Keratinocyte (primary cell): ENCODE results near the gene TNNT3. TPM values are rescaled to one million over a fixed set of nuclear protein-coding genes. Genes with fewer than 3 reads are reported as not detected.

ENCODE experiments used
- DNase-seq: peaks from one replicate; pipeline ENCODE4 v3.0.0-alpha.2; 2011; ENCODE audit warnings: low read depth, missing footprints, low spot score
- FAIRE-seq: peaks from 2 replicates; lab custom pipeline; 2011; peaks lifted over from hg19 to GRCh38; lab: Jason Lieb, UNC
- H2AFZ ChIP-seq: 2 replicates; pipeline ENCODE4 v1.6.0; 2012; ENCODE audit warnings: low read length, control low read depth, inconsistent platforms; ENCODE audit not compliant: control insufficient read depth
- H3K27ac ChIP-seq: 2 replicates; pipeline ENCODE4 v1.5.1; 2011; ENCODE audit warnings: low read length; ENCODE audit not compliant: control insufficient read depth, insufficient read depth
- H3K27me3 ChIP-seq: 3 replicates; pipeline ENCODE4 v1.6.0; 2011; ENCODE audit warnings: low read length; ENCODE audit not compliant: control insufficient read depth, insufficient read depth; ENCODE audit errors: extremely low read depth
- H3K36me3 ChIP-seq, 2 experiments: 2 replicates in 1 of 2; 3 replicates in 1 of 2; pipeline ENCODE4 v1.5.1; 2011; ENCODE audit warnings: low read length in 2 of 2, mild to moderate bottlenecking in 1 of 2; ENCODE audit not compliant: control insufficient read depth in 2 of 2, insufficient read depth in 2 of 2; ENCODE audit errors: extremely low read depth in 1 of 2
- H3K4me1 ChIP-seq: 3 replicates; pipeline ENCODE4 v1.5.1; 2011; ENCODE audit warnings: low read length; ENCODE audit not compliant: control insufficient read depth, insufficient read depth; ENCODE audit errors: extremely low read depth
- H3K4me2 ChIP-seq: 3 replicates; pipeline ENCODE4 v1.6.0; 2011; ENCODE audit warnings: low read depth, low read length; ENCODE audit not compliant: control insufficient read depth, insufficient read depth; ENCODE audit errors: extremely low read depth
- H3K4me3 ChIP-seq, 3 experiments: fragments of 200-600 bp in 1 of 3; sonication (generic) in 1 of 3; 2 replicates in 2 of 3; 3 replicates in 1 of 3; pipeline ENCODE4 v1.5.1; 2011 to 2016; ENCODE audit warnings: low read length in 3 of 3, mild to moderate bottlenecking in 3 of 3, control low read depth in 2 of 3, inconsistent platforms in 1 of 3, low read depth in 1 of 3, mixed read lengths in 1 of 3, mixed run types in 1 of 3, moderate library complexity in 1 of 3; ENCODE audit not compliant: control insufficient read depth in 2 of 3, insufficient read depth in 2 of 3; ENCODE audit errors: extremely low read depth in 1 of 3
- H3K79me2 ChIP-seq: 2 replicates; pipeline ENCODE4 v1.6.0; 2012; ENCODE audit warnings: low read length; ENCODE audit not compliant: control insufficient read depth, insufficient read depth
- H3K9ac ChIP-seq: 3 replicates; pipeline ENCODE4 v1.6.0; 2011; ENCODE audit warnings: low read length; ENCODE audit not compliant: control insufficient read depth, insufficient read depth; ENCODE audit errors: extremely low read depth
- H3K9me1 ChIP-seq: 3 replicates; pipeline ENCODE4 v1.6.0; 2011; ENCODE audit warnings: low read length; ENCODE audit not compliant: control insufficient read depth, insufficient read depth; ENCODE audit errors: extremely low read depth
- H3K9me3 ChIP-seq: 2 replicates; pipeline ENCODE4 v1.5.1; 2012; ENCODE audit warnings: low read depth, low read length; ENCODE audit not compliant: control insufficient read depth
- H4K20me1 ChIP-seq: 3 replicates; pipeline ENCODE4 v1.6.0; 2011; ENCODE audit warnings: low read length; ENCODE audit not compliant: control insufficient read depth, insufficient read depth; ENCODE audit errors: extremely low read depth
- EZH2 ChIP-seq: IDR thresholded peaks from one replicate; pipeline ENCODE4 v1.6.1; 2012; ENCODE audit warnings: inconsistent platforms, mild to moderate bottlenecking, low read length, moderate library complexity
- dilution Hi-C: fragments of 300-500 bp; cut with MboI; formaldehyde crosslinking; loops from one replicate; pipeline ENCODE4 v1.7.0; 2020; ENCODE audit warnings: low sequenced_read_pairs; ENCODE audit not compliant: extremely low pct_ligation_motif_present
- polyA plus RNA-seq, 5 experiments: library from polyadenylated mRNA; depleted of rRNA in 3 of 5; stranded (reverse) in 3 of 5; stranded (forward) in 1 of 5; unstranded in 1 of 5; fragments of >200 nt; gene quantifications; 1 replicate in 1 of 5; 2 replicates in 3 of 5; 3 replicates in 1 of 5; pipeline versions ENCODE4 v1.2.1 to v1.2.3, GENCODE V29; 2011 to 2012; ENCODE audit warnings: missing spikeins in 2 of 5, low read depth in 1 of 5, low replicate concordance in 1 of 5
- TF ChIP-seq, protein P1 (sequence below), 3 experiments: IDR thresholded peaks in 1 of 3; conservative IDR thresholded peaks in 1 of 3; optimal IDR thresholded peaks in 1 of 3; 2 replicates in 2 of 3; 3 replicates in 1 of 3; pipeline versions ENCODE3 to v1.5.1; 2011; ENCODE audit warnings: low read length in 3 of 3, mild to moderate bottlenecking in 3 of 3, moderate library complexity in 2 of 3, control low read depth in 1 of 3, inconsistent platforms in 1 of 3; ENCODE audit not compliant: insufficient read depth in 2 of 3; ENCODE audit errors: extremely low read depth in 1 of 3

Gene TNNT3
- polyA plus RNA-seq, 1 donor (not counting 4 experiments of a cell fraction or from before 2014, with no cell fraction given), result 0.09 TPM

GRCh38 chr11:1899686-1900085 lies 19.8 kb upstream of the TNNT3 start:
- Histone ChIP-seq H3K9me3 (no peaks in the 10 kb centered on the region), H3K79me2 (no peaks in the 10 kb centered on the region), H3K27me3 (no peaks in the 10 kb centered on the region), H3K27ac (no peak overlapping the region), H2AFZ (no peak overlapping the region), H3K9ac (no peak overlapping the region), H3K36me3 (no peaks in the 10 kb centered on the region), H3K4me1 (no peaks in the 10 kb centered on the region), H4K20me1 (no peaks in the 10 kb centered on the region), H3K4me3 (no peak overlapping the region), H3K9me1 (no peaks in the 10 kb centered on the region), H3K4me2 (no peak overlapping the region)
- DNase-seq, result no peak
- no peak for FAIRE-seq
- dilution Hi-C loops, result no loop called here
- TF ChIP-seq, protein P1, sequence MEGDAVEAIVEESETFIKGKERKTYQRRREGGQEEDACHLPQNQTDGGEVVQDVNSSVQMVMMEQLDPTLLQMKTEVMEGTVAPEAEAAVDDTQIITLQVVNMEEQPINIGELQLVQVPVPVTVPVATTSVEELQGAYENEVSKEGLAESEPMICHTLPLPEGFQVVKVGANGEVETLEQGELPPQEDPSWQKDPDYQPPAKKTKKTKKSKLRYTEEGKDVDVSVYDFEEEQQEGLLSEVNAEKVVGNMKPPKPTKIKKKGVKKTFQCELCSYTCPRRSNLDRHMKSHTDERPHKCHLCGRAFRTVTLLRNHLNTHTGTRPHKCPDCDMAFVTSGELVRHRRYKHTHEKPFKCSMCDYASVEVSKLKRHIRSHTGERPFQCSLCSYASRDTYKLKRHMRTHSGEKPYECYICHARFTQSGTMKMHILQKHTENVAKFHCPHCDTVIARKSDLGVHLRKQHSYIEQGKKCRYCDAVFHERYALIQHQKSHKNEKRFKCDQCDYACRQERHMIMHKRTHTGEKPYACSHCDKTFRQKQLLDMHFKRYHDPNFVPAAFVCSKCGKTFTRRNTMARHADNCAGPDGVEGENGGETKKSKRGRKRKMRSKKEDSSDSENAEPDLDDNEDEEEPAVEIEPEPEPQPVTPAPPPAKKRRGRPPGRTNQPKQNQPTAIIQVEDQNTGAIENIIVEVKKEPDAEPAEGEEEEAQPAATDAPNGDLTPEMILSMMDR (optimal IDR thresholded peaks at IDR 0.05 in 1 of 3, IDR thresholded peaks at IDR 0.05 in 1 of 3, conservative IDR thresholded peaks at IDR 0.05 in 1 of 3; ENCODE audit: extremely low read depth in 1 of 3, insufficient read depth in 2 of 3, low read length in 3 of 3), result no peak
- no peak for TF ChIP-seq EZH2

DNA sequence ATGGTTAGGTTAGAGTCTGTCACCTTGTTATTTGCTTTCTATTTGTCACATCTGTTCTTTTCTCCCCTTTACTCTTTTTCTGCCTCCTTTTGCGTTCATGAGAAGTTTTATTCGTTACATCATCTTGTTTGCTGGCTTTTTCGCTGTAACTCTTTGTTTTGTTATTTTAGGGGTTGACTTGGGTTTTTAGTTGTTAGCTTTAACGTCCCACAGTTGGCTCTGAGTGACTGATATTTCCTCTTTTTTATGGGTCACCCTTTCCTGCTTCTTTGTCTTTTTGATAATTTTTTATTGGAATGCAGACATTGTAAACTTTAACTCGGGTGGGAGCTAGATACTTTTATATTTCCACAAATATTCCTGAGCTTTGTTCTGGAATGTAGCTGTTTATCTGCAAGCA lies 13.3 kb upstream of the TNNT3 start:
- Histone ChIP-seq H3K27me3 (peaks cover 6% of the 10 kb centered on the region), H3K4me2 (no peak overlapping the region), H2AFZ (no peak overlapping the region), H3K4me1 (no peaks in the 10 kb centered on the region), H3K27ac (no peak overlapping the region), H3K9me3 (no peaks in the 10 kb centered on the region), H3K9ac (no peak overlapping the region), H3K9me1 (no peaks in the 10 kb centered on the region), H3K79me2 (no peaks in the 10 kb centered on the region), H4K20me1 (no peaks in the 10 kb centered on the region), H3K36me3 (no peaks in the 10 kb centered on the region), H3K4me3 (no peak overlapping the region)
- TF ChIP-seq EZH2, result no peak
- TF ChIP-seq, protein P1 (optimal IDR thresholded peaks at IDR 0.05 in 1 of 3, IDR thresholded peaks at IDR 0.05 in 1 of 3, conservative IDR thresholded peaks at IDR 0.05 in 1 of 3; ENCODE audit: extremely low read depth in 1 of 3, insufficient read depth in 2 of 3, low read length in 3 of 3), result no peak
- FAIRE-seq, result no peak
- dilution Hi-C loops, result no loop called here
- DNase-seq, result no peak
